ENCODE measurements around the gene IFNA16.
"Not testable (repeated sequence)": the region's sequence is repeated elsewhere in the genome, so short reads cannot be mapped to it uniquely, and the experiment has no call there.

- not testable (repeated sequence) for TF ChIP-seq CTCF (IDR thresholded peaks at IDR 0.05 in 2 of 3, conservative IDR thresholded peaks at IDR 0.05 in 1 of 3; ENCODE audit: borderline replicate concordance in 1 of 3, insufficient read depth in 1 of 3, low read depth in 2 of 3, low read length in 2 of 3); REST (IDR thresholded peaks at IDR 0.05; ENCODE audit: low read depth); RAD21 (IDR thresholded peaks at IDR 0.05; ENCODE audit: low read depth); SRF (IDR thresholded peaks at IDR 0.05; ENCODE audit: low read depth)
Measured at GRCh38 chr9:21202105-21202504, 15.0 kb downstream of the IFNA16 start, which contains the start of gene IFNA7.
